ENCODE measurements around the gene RNF25. TPM values are rescaled to one million over a fixed set of nuclear protein-coding genes. Genes with fewer than 3 reads are reported as not detected.

Gene RNF25
- total RNA-seq, 1 experiment from 2014 or later = 40.7 TPM

DNA sequence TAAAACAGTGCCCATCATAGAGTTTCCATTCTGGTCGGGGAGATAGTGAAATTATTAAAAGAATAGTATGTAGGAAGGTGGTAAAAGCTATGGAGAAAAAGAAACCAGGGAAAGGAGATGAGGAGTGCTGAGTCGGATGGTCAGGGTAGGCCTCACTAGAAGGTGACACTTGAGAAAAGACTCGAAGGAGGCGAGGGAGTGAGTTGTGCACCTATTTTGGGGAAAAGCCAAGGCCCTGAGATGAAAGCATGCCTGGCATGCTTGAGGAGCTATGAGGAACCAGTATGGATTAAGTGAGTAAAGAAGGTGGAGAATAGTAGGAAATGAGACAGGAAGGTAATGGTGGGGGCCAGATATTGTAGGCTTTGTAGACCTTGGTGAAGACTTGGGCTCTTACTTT lies 31.5 kb upstream of the RNF25 start:
- Histone ChIP-seq H2BK20ac (ENCODE audit: low read depth, low read length, poor library complexity, severe bottlenecking) (no peak overlapping the region), H3K18ac (ENCODE audit: insufficient read length, low read depth, low read length) (no peak overlapping the region), H3K9ac (ENCODE audit: extremely low read depth, insufficient read length, low read length) (no peak overlapping the region), H3K79me2 (ENCODE audit: insufficient read depth, low read length) (no peaks in the 10 kb centered on the region), H3K9me3 (ENCODE audit: control insufficient read depth, low read depth, low read length) (no peaks in the 10 kb centered on the region), H3T11ph (ENCODE audit: low read length) (no peak overlapping the region), H4K20me1 (ENCODE audit: control insufficient read depth, insufficient read depth, insufficient read length) (no peaks in the 10 kb centered on the region), H3K56ac (ENCODE audit: insufficient read length, low read depth, low read length) (no peak overlapping the region), H2BK120ac (ENCODE audit: low read depth, low read length, poor library complexity, severe bottlenecking) (no peak overlapping the region), H3K4ac (ENCODE audit: low read depth, low read length) (no peak overlapping the region), H2AK5ac (ENCODE audit: insufficient read length, low read length) (no peak overlapping the region), H3K79me1 (ENCODE audit: insufficient read depth, low read depth, low read length, poor library complexity, severe bottlenecking) (no peaks in the 10 kb centered on the region), H3K23me2 (ENCODE audit: insufficient read length, low read depth, low read length, poor library complexity, severe bottlenecking) (no peaks in the 10 kb centered on the region), H4K5ac (ENCODE audit: insufficient read length, low read depth, low read length) (no peak overlapping the region), H4K8ac (replicated peaks; ENCODE audit: insufficient read length, low read depth, low read length) (no peak overlapping the region), H3K4me2 (ENCODE audit: insufficient read depth, insufficient read length, low read length) (no peak overlapping the region), H3K14ac (ENCODE audit: insufficient read depth, low read length) (no peak overlapping the region), H2AFZ (ENCODE audit: low read length) (no peak overlapping the region), H3K4me1 (ENCODE audit: insufficient read depth, low read length) (no peaks in the 10 kb centered on the region), H2BK12ac (ENCODE audit: insufficient read length, low read depth, low read length) (no peak overlapping the region), H3K23ac (ENCODE audit: insufficient read length, low read depth, low read length) (no peak overlapping the region), H2BK5ac (ENCODE audit: insufficient read length, low read length) (no peak overlapping the region), H3K27me3 (ENCODE audit: insufficient read depth, low read length) (no peaks in the 10 kb centered on the region), H3K27ac (ENCODE audit: insufficient read length, low read depth, low read length) (no peak overlapping the region), H2BK15ac (ENCODE audit: low read depth, low read length) (no peak overlapping the region), H4K91ac (ENCODE audit: insufficient read length, low read depth, low read length) (no peak overlapping the region)
- no peak overlapping the region for H3K4me3 Mint-ChIP-seq
- DNase-seq = no peak
- no peaks in the 10 kb centered on the region; the same call in 1 of the 2 replicates for H3K27me3 Mint-ChIP-seq (ENCODE audit: low read depth)
- H3K9me3 Mint-ChIP-seq = peaks cover 0 to 4% of the 10 kb centered on the region in 2 experiments; a peak in 3 of 5 replicates
- H3K36me3 Mint-ChIP-seq (ENCODE audit: insufficient read depth in 1 of 3, low read depth in 3 of 3) = peaks cover 4 to 23% (median 19%) of the 10 kb centered on the region in 3 experiments; a peak in 6 of 7 replicates
- TF ChIP-seq, protein P1, sequence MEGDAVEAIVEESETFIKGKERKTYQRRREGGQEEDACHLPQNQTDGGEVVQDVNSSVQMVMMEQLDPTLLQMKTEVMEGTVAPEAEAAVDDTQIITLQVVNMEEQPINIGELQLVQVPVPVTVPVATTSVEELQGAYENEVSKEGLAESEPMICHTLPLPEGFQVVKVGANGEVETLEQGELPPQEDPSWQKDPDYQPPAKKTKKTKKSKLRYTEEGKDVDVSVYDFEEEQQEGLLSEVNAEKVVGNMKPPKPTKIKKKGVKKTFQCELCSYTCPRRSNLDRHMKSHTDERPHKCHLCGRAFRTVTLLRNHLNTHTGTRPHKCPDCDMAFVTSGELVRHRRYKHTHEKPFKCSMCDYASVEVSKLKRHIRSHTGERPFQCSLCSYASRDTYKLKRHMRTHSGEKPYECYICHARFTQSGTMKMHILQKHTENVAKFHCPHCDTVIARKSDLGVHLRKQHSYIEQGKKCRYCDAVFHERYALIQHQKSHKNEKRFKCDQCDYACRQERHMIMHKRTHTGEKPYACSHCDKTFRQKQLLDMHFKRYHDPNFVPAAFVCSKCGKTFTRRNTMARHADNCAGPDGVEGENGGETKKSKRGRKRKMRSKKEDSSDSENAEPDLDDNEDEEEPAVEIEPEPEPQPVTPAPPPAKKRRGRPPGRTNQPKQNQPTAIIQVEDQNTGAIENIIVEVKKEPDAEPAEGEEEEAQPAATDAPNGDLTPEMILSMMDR (conservative IDR thresholded peaks at IDR 0.05) = no peak
- WGBS (ENCODE audit: extremely low coverage, insufficient read length, low lambda C conversion rate) = no CpG with 5 or more reads among the region's 4 CpGs
- peaks cover 9 to 13% of the 10 kb centered on the region in 2 experiments for H3K4me1 Mint-ChIP-seq
- H3K27ac Mint-ChIP-seq = no peak overlapping the region; a peak in 2 of 7 replicates

Data from H9 (cell line).